ENCODE data around the gene SRCAP.

- TF ChIP-seq GATA3 (IDR thresholded peaks at IDR 0.05; ENCODE audit: low read depth, low read length) (no peak), GATA2 (IDR thresholded peaks at IDR 0.05; ENCODE audit: low read depth, low read length) (no peak)
Measured at GRCh38 chr16:30654856-30655255, 44.1 kb upstream of the SRCAP start.

All from SH-SY5Y (cell line).